ENCODE data around the gene HELB. TPM values are rescaled to one million over a fixed set of nuclear protein-coding genes. Genes with fewer than 3 reads are reported as not detected.

HELB gene
- total and polyA plus RNA-seq, 2 donors (not counting 3 experiments of a cell fraction or from before 2014, with no cell fraction given), result 0.75 to 4.0 TPM

- Histone ChIP-seq H3K4me1 (ENCODE audit: control insufficient read depth, extremely low read depth, insufficient read depth, low read length) (no peaks in the 10 kb centered on the region), H4K20me1 (replicated peaks; ENCODE audit: control insufficient read depth, extremely low read depth, insufficient read depth, low read length) (no peaks in the 10 kb centered on the region), H3K36me3 (ENCODE audit: control insufficient read depth in 2 of 2, extremely low read depth in 1 of 2, insufficient read depth in 2 of 2, low read length in 2 of 2) (no peaks in the 10 kb centered on the region), H3K9ac (replicated peaks; ENCODE audit: extremely low read depth, insufficient read depth, low read length) (no peak overlapping the region), H3K27me3 (ENCODE audit: control insufficient read depth in 2 of 2, insufficient read depth in 2 of 2, low read length in 2 of 2) (peaks cover 0 to 4% of the 10 kb centered on the region in 2 experiments), H3K4me2 (ENCODE audit: insufficient read depth, low read length) (no peak overlapping the region), H3K79me2 (ENCODE audit: control insufficient read depth, insufficient read depth, low read length) (no peaks in the 10 kb centered on the region), H3K27ac (ENCODE audit: insufficient read depth, low read depth, low read length) (no peak overlapping the region), H3K9me1 (replicated peaks; ENCODE audit: control insufficient read depth, extremely low read depth, insufficient read depth, low read length) (no peaks in the 10 kb centered on the region), H2AFZ (ENCODE audit: low read depth, low read length) (no peak overlapping the region), H3K4me3 (replicated peaks in 1 of 3; ENCODE audit: insufficient read depth in 1 of 3, low read depth in 1 of 3, low read length in 3 of 3) (no peak overlapping the region), H3K9me3 (replicated peaks; ENCODE audit: control insufficient read depth, insufficient read depth, low read length) (no peaks in the 10 kb centered on the region)
- no TSS peak for BruUV-seq (replicated peaks)
- TF ChIP-seq FOS (IDR thresholded peaks at IDR 0.05; ENCODE audit: borderline replicate concordance, insufficient read depth, low read length) (no peak), POLR2AphosphoS5 (IDR thresholded peaks at IDR 0.05; ENCODE audit: insufficient read depth, low read depth, low read length) (no peak), EZH2 (IDR thresholded peaks at IDR 0.05; ENCODE audit: borderline replicate concordance, low read depth, low read length, severe bottlenecking) (no peak), MAX (IDR thresholded peaks at IDR 0.05; ENCODE audit: insufficient read depth, insufficient read length) (no peak), GATA2 (IDR thresholded peaks at IDR 0.05; ENCODE audit: insufficient read depth, insufficient read length, low read depth, low read length) (no peak), MYC (IDR thresholded peaks at IDR 0.05; ENCODE audit: low read depth, low read length) (no peak), JUN (IDR thresholded peaks at IDR 0.05; ENCODE audit: borderline replicate concordance, insufficient read depth, insufficient read length, low read depth) (no peak), CTCF (IDR thresholded peaks at IDR 0.05; ENCODE audit: extremely low read depth in 1 of 2, insufficient read depth in 1 of 2, low read depth in 1 of 2, low read length in 2 of 2) (no peak), POLR2A (IDR thresholded peaks at IDR 0.05; ENCODE audit: low read depth, low read length) (no peak)
- dilution Hi-C loops (cut with MboI; ENCODE audit: extremely low pct_ligation_motif_present, low sequenced_read_pairs) (no loop called here), intact Hi-C loops (cut with micrococcal nuclease) (loop anchor here (10.0 kb wide), 1 partner anchor 282 kb away; no protein-coding TSS in a partner anchor)
- DNase-seq (ENCODE audit: low read depth, low spot score) (no peak), FAIRE-seq (no peak)
- ChIA-PET POLR2A (no interaction called here), CTCF (interaction anchor here (0.9 to 2.2 kb wide), 7 partner anchors 10 to 436 kb away, joined by 3 to 9 read pairs (median 6); partner anchors contain the start of gene HELB)
Observed at GRCh38 chr12:66272650-66273049, 29.6 kb upstream of the HELB start.
